ENCODE data around the gene ADARB1. TPM values are rescaled to one million over a fixed set of nuclear protein-coding genes. Genes with fewer than 3 reads are reported as not detected.

The ADARB1 gene
- total RNA-seq, 1 donor from 2014 or later = 17.0 TPM

GRCh38 chr21:45039317-45040156, 34.8 kb upstream of the ADARB1 start:
- DNase-seq = no peak

- no peak for DNase-seq
Observed at GRCh38 chr21:45040157-45040711, 34.1 kb upstream of the ADARB1 start.

- no peak for DNase-seq
Observed at GRCh38 chr21:45040739-45041138, 33.6 kb upstream of the ADARB1 start.

GRCh38 chr21:45041351-45041805, 33.0 kb upstream of the ADARB1 start:
- DNase-seq = no peak

GRCh38 chr21:45041984-45042663, 32.3 kb upstream of the ADARB1 start:
- DNase-seq = no peak

- DNase-seq = no peak
Observed at GRCh38 chr21:45042664-45043161, 31.7 kb upstream of the ADARB1 start.

- no peak for DNase-seq
Observed at GRCh38 chr21:45043541-45044020, 30.8 kb upstream of the ADARB1 start.

- DNase-seq = no peak
Observed at GRCh38 chr21:45045481-45045880, 28.9 kb upstream of the ADARB1 start.

- DNase-seq = no peak
Observed at GRCh38 chr21:45047257-45047656, 27.1 kb upstream of the ADARB1 start.

- DNase-seq = no peak
Observed at GRCh38 chr21:45048026-45048698, 26.2 kb upstream of the ADARB1 start.

- no peak for DNase-seq
Observed at GRCh38 chr21:45048968-45049367, 25.4 kb upstream of the ADARB1 start.

GRCh38 chr21:45049714-45050344, 24.6 kb upstream of the ADARB1 start:
- no peak for DNase-seq

- no peak for DNase-seq
Observed at GRCh38 chr21:45050345-45050796, 24.0 kb upstream of the ADARB1 start.

- DNase-seq = no peak
Observed at GRCh38 chr21:45050797-45051489, 23.4 kb upstream of the ADARB1 start.

- no peak for DNase-seq
Observed at GRCh38 chr21:45051580-45052434, 22.6 kb upstream of the ADARB1 start.

GRCh38 chr21:45052960-45053359, 21.4 kb upstream of the ADARB1 start:
- DNase-seq = no peak

GRCh38 chr21:45053561-45054226, 20.7 kb upstream of the ADARB1 start:
- DNase-seq = no peak

GRCh38 chr21:45054227-45054926, 20.0 kb upstream of the ADARB1 start:
- DNase-seq = no peak
